H9 (cell line): ENCODE data around the gene PRTG. TPM values are rescaled to one million over a fixed set of nuclear protein-coding genes. Genes with fewer than 3 reads are reported as not detected.

Source experiments
- DNase-seq: peaks from one replicate; pipeline ENCODE4 v3.0.0-alpha.2; 2017
- H2AFZ ChIP-seq: one replicate; pipeline ENCODE4 v1.6.1; 2013; ENCODE audit warnings: mild to moderate bottlenecking, low read length, control low read depth, moderate library complexity
- H2AK5ac ChIP-seq: 2 replicates; pipeline ENCODE4 v1.6.1; 2013; ENCODE audit warnings: low read length, control low read depth, mixed read lengths; ENCODE audit not compliant: insufficient read length
- H2BK120ac ChIP-seq: one replicate; pipeline ENCODE4 v1.6.1; 2013; ENCODE audit warnings: low read depth, mild to moderate bottlenecking, low read length, control low read depth, inconsistent platforms; ENCODE audit not compliant: poor library complexity, severe bottlenecking
- H2BK12ac ChIP-seq: 2 replicates; pipeline ENCODE4 v1.6.1; 2013; ENCODE audit warnings: low read length, control low read depth, mixed read lengths, low read depth; ENCODE audit not compliant: insufficient read length
- H2BK15ac ChIP-seq: 2 replicates; pipeline ENCODE4 v1.6.1; 2013; ENCODE audit warnings: low read depth, low read length, control low read depth
- H2BK20ac ChIP-seq: one replicate; pipeline ENCODE4 v1.6.1; 2013; ENCODE audit warnings: low read depth, mild to moderate bottlenecking, low read length, control low read depth, inconsistent platforms; ENCODE audit not compliant: poor library complexity, severe bottlenecking
- H2BK5ac ChIP-seq: 2 replicates; pipeline ENCODE4 v1.6.1; 2013; ENCODE audit warnings: low read length, control low read depth, mixed read lengths; ENCODE audit not compliant: insufficient read length
- H3K14ac ChIP-seq: 2 replicates; pipeline ENCODE4 v1.6.1; 2013; ENCODE audit warnings: low read length, control low read depth; ENCODE audit not compliant: insufficient read depth
- H3K18ac ChIP-seq: 2 replicates; pipeline ENCODE4 v1.6.1; 2013; ENCODE audit warnings: low read depth, mild to moderate bottlenecking, mixed read lengths, low read length, control low read depth; ENCODE audit not compliant: insufficient read length
- H3K23ac ChIP-seq: 2 replicates; pipeline ENCODE4 v1.6.1; 2013; ENCODE audit warnings: low read length, control low read depth, mixed read lengths, low read depth; ENCODE audit not compliant: insufficient read length
- H3K23me2 ChIP-seq: 2 replicates; pipeline ENCODE4 v1.6.1; 2013; ENCODE audit warnings: low read depth, mild to moderate bottlenecking, mixed read lengths, low read length, control low read depth; ENCODE audit not compliant: insufficient read length, poor library complexity, severe bottlenecking
- H3K27ac ChIP-seq: 2 replicates; pipeline ENCODE4 v1.5.1; 2013; ENCODE audit warnings: low read length, control low read depth, mixed read lengths, low read depth; ENCODE audit not compliant: insufficient read length
- H3K27me3 ChIP-seq: 2 replicates; pipeline ENCODE4 v1.6.1; 2013; ENCODE audit warnings: low read length, control low read depth, inconsistent platforms; ENCODE audit not compliant: insufficient read depth
- H3K4ac ChIP-seq: 2 replicates; pipeline ENCODE4 v1.6.1; 2013; ENCODE audit warnings: low read depth, mild to moderate bottlenecking, control low read depth, inconsistent platforms, low read length, moderate library complexity
- H3K4me1 ChIP-seq: 2 replicates; pipeline ENCODE4 v1.6.1; 2013; ENCODE audit warnings: low read length, control low read depth, inconsistent platforms; ENCODE audit not compliant: insufficient read depth
- H3K4me2 ChIP-seq: 2 replicates; pipeline ENCODE4 v1.6.1; 2013; ENCODE audit warnings: low read length, control low read depth, mixed read lengths; ENCODE audit not compliant: insufficient read length, insufficient read depth
- H3K56ac ChIP-seq: 2 replicates; pipeline ENCODE4 v1.6.1; 2013; ENCODE audit warnings: low read depth, mild to moderate bottlenecking, mixed read lengths, low read length, control low read depth; ENCODE audit not compliant: insufficient read length
- H3K79me1 ChIP-seq: 2 replicates; pipeline ENCODE4 v1.6.1; 2013; ENCODE audit warnings: low read depth, mild to moderate bottlenecking, moderate library complexity, low read length, control low read depth, inconsistent platforms; ENCODE audit not compliant: insufficient read depth, poor library complexity, severe bottlenecking
- H3K79me2 ChIP-seq: 2 replicates; pipeline ENCODE4 v1.6.1; 2013; ENCODE audit warnings: low read length, control low read depth, inconsistent platforms; ENCODE audit not compliant: insufficient read depth
- H3K9ac ChIP-seq: 2 replicates; pipeline ENCODE4 v1.6.1; 2013; ENCODE audit warnings: low read length, control low read depth, mixed read lengths; ENCODE audit not compliant: insufficient read length; ENCODE audit errors: extremely low read depth
- H3K9me3 ChIP-seq: one replicate; pipeline ENCODE4 v1.6.1; 2013; ENCODE audit warnings: low read depth, low read length, inconsistent platforms; ENCODE audit not compliant: control insufficient read depth
- H3T11ph ChIP-seq: one replicate; pipeline ENCODE4 v1.6.1; 2013; ENCODE audit warnings: mild to moderate bottlenecking, low read length, control low read depth, inconsistent platforms
- H4K20me1 ChIP-seq: one replicate; pipeline ENCODE4 v1.6.1; 2013; ENCODE audit not compliant: control insufficient read depth, insufficient read length, insufficient read depth
- H4K5ac ChIP-seq: 2 replicates; pipeline ENCODE4 v1.6.1; 2013; ENCODE audit warnings: low read depth, mild to moderate bottlenecking, mixed read lengths, low read length, control low read depth; ENCODE audit not compliant: insufficient read length
- H4K8ac ChIP-seq: replicated peaks from 2 replicates; pipeline ENCODE4 v1.6.1; 2013; ENCODE audit warnings: low read length, control low read depth, mixed read lengths, low read depth; ENCODE audit not compliant: insufficient read length
- H4K91ac ChIP-seq: 2 replicates; pipeline ENCODE4 v1.6.1; 2013; ENCODE audit warnings: low read depth, mild to moderate bottlenecking, moderate library complexity, mixed read lengths, low read length, control low read depth; ENCODE audit not compliant: insufficient read length
- H3K27ac Mint-ChIP-seq, 3 experiments: 2 replicates in 2 of 3; 3 replicates in 1 of 3; pipeline ENCODE4 v1.8.0; 2020 to 2021; ENCODE audit warnings: mixed read lengths in 3 of 3, mild to moderate bottlenecking in 1 of 3, moderate library complexity in 1 of 3
- H3K27me3 Mint-ChIP-seq: 2 replicates; pipeline ENCODE4 v1.8.0; 2021; ENCODE audit warnings: low read depth, mild to moderate bottlenecking, moderate library complexity, mixed read lengths
- H3K36me3 Mint-ChIP-seq, 3 experiments: 2 replicates in 2 of 3; 3 replicates in 1 of 3; pipeline ENCODE4 v1.8.0; 2020 to 2021; ENCODE audit warnings: low read depth in 3 of 3, mixed read lengths in 3 of 3; ENCODE audit not compliant: insufficient read depth in 1 of 3
- H3K4me1 Mint-ChIP-seq, 2 experiments: 2 replicates each; pipeline ENCODE4 v1.8.0; 2020; ENCODE audit warnings: mixed read lengths in 2 of 2
- H3K4me3 Mint-ChIP-seq, 2 experiments: 2 replicates in 1 of 2; 3 replicates in 1 of 2; pipeline ENCODE4 v1.8.0; 2020 to 2021; ENCODE audit warnings: mild to moderate bottlenecking in 2 of 2, mixed read lengths in 2 of 2, moderate library complexity in 1 of 2
- H3K9me3 Mint-ChIP-seq, 2 experiments: 2 replicates in 1 of 2; 3 replicates in 1 of 2; pipeline ENCODE4 v1.8.0; 2020; ENCODE audit warnings: mild to moderate bottlenecking in 2 of 2, mixed read lengths in 2 of 2, moderate library complexity in 1 of 2
- CTCF ChIP-seq: fragments of 200-600 bp; sonication (generic); conservative IDR thresholded peaks from 3 replicates; pipeline ENCODE4 v1.8.0; 2021; ENCODE audit warnings: antibody characterized with exemption, mild to moderate bottlenecking
- WGBS: extraction: QIAGEN DNeasy Blood & Tissue Kit; methylation state at CpG from one replicate; pipeline ENCODE4 v1.1.7; 2013; ENCODE audit warnings: missing lambda C conversion rate, low lambda C conversion rate, mixed read lengths; ENCODE audit not compliant: insufficient read length; ENCODE audit errors: extremely low coverage; 5-methylcytosine and 5-hydroxymethylcytosine counted together
- total RNA-seq: library from RNA; stranded (reverse); gene quantifications from 2 replicates; pipeline ENCODE4 v1.2.1, GENCODE V29; 2021

PRTG gene
- total RNA-seq, 1 experiment from 2014 or later: 5.7 TPM

- Histone ChIP-seq H3K27me3 (no peaks in the 10 kb centered on the region), H3K79me2 (no peaks in the 10 kb centered on the region), H3K18ac (no peak overlapping the region), H3K4me2 (no peak overlapping the region), H4K8ac (no peak overlapping the region), H4K20me1 (no peaks in the 10 kb centered on the region), H3K23ac (no peak overlapping the region), H3K4ac (no peak overlapping the region), H3K79me1 (no peaks in the 10 kb centered on the region), H3K9me3 (no peaks in the 10 kb centered on the region), H3K56ac (no peak overlapping the region), H2AK5ac (no peak overlapping the region), H3T11ph (no peak overlapping the region), H3K14ac (no peak overlapping the region), H2BK15ac (no peak overlapping the region), H2AFZ (no peak overlapping the region), H3K4me1 (no peaks in the 10 kb centered on the region), H4K5ac (no peak overlapping the region), H2BK5ac (no peak overlapping the region), H3K23me2 (peaks cover 3% of the 10 kb centered on the region), H4K91ac (no peak overlapping the region), H2BK120ac (no peak overlapping the region), H3K9ac (no peak overlapping the region), H2BK20ac (no peak overlapping the region), H2BK12ac (no peak overlapping the region), H3K27ac (no peak overlapping the region)
- DNase-seq: no peak
- Mint-ChIP-seq H3K27me3 (no peaks in the 10 kb centered on the region; the same call in 1 of the 2 replicates), H3K9me3 (peaks cover 0 to 2% of the 10 kb centered on the region in 2 experiments; a peak in 1 of 5 replicates), H3K4me3 (no peak overlapping the region), H3K36me3 (no peaks in the 10 kb centered on the region), H3K27ac (no peak overlapping the region; a peak in 1 of 7 replicates), H3K4me1 (peaks cover 6 to 13% of the 10 kb centered on the region in 2 experiments)
- WGBS: no CpG with 5 or more reads among the region's 6 CpGs
- no peak for TF ChIP-seq CTCF
Observed at GRCh38 chr15:55687792-55688191, 55.2 kb downstream of the PRTG start.
